Chondrocyte (in vitro differentiated cells): ENCODE data around the gene BTD. TPM values are rescaled to one million over a fixed set of nuclear protein-coding genes. Genes with fewer than 3 reads are reported as not detected.

Source experiments
- DNase-seq: peaks from one replicate; pipeline ENCODE4 v3.0.0; 2021; ENCODE audit warnings: mixed read lengths, low spot score
- H3K27ac Mint-ChIP-seq: one replicate; pipeline ENCODE4 v1.8.0; 2021; ENCODE audit warnings: mild to moderate bottlenecking, moderate library complexity, mixed read lengths; ENCODE audit not compliant: unreplicated experiment
- H3K27me3 Mint-ChIP-seq: 2 replicates; pipeline ENCODE4 v1.8.0; 2021; ENCODE audit warnings: low read depth, mixed read lengths
- H3K36me3 Mint-ChIP-seq: 2 replicates; pipeline ENCODE4 v1.8.0; 2021; ENCODE audit warnings: low read depth, mixed read lengths
- H3K4me1 Mint-ChIP-seq: 2 replicates; pipeline ENCODE4 v1.8.0; 2021; ENCODE audit warnings: low read depth, mild to moderate bottlenecking, mixed read lengths
- H3K4me3 Mint-ChIP-seq: one replicate; pipeline ENCODE4 v1.8.0; 2021; ENCODE audit warnings: mild to moderate bottlenecking, moderate library complexity, mixed read lengths; ENCODE audit not compliant: unreplicated experiment
- H3K9me3 Mint-ChIP-seq: 2 replicates; pipeline ENCODE4 v1.8.0; 2021; ENCODE audit warnings: low read depth, mixed read lengths
- long read RNA-seq: library from polyadenylated mRNA; stranded (forward); transcript quantifications from one replicate; pipeline ENCODE4 v2.0.0, GENCODE V29; 2021
- total RNA-seq: library from RNA; stranded (reverse); gene quantifications from 3 replicates; pipeline ENCODE4 v1.2.1, GENCODE V29; 2021
- TF ChIP-seq, protein P1 (sequence below): fragments of 200-600 bp; sonication (generic); IDR thresholded peaks from 2 replicates; pipeline ENCODE4 v1.5.0; 2021; ENCODE audit warnings: antibody characterized with exemption, mild to moderate bottlenecking, moderate library complexity

Gene BTD, protein sequence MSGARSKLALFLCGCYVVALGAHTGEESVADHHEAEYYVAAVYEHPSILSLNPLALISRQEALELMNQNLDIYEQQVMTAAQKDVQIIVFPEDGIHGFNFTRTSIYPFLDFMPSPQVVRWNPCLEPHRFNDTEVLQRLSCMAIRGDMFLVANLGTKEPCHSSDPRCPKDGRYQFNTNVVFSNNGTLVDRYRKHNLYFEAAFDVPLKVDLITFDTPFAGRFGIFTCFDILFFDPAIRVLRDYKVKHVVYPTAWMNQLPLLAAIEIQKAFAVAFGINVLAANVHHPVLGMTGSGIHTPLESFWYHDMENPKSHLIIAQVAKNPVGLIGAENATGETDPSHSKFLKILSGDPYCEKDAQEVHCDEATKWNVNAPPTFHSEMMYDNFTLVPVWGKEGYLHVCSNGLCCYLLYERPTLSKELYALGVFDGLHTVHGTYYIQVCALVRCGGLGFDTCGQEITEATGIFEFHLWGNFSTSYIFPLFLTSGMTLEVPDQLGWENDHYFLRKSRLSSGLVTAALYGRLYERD
- 19.2 to 25.0 TPM (median 19.8 TPM) in 3 replicates for total RNA-seq
- long read RNA-seq, full-length matches to known transcripts, result 27 of 30 reads
- long read RNA-seq, partial matches to known transcripts, result 1 of 30 reads
- long read RNA-seq, other reads (novel, unspliced or antisense), result 2 of 30 reads

- H3K4me1 Mint-ChIP-seq, result peaks cover 31% of the 10 kb centered on the region
- TF ChIP-seq, protein P1, sequence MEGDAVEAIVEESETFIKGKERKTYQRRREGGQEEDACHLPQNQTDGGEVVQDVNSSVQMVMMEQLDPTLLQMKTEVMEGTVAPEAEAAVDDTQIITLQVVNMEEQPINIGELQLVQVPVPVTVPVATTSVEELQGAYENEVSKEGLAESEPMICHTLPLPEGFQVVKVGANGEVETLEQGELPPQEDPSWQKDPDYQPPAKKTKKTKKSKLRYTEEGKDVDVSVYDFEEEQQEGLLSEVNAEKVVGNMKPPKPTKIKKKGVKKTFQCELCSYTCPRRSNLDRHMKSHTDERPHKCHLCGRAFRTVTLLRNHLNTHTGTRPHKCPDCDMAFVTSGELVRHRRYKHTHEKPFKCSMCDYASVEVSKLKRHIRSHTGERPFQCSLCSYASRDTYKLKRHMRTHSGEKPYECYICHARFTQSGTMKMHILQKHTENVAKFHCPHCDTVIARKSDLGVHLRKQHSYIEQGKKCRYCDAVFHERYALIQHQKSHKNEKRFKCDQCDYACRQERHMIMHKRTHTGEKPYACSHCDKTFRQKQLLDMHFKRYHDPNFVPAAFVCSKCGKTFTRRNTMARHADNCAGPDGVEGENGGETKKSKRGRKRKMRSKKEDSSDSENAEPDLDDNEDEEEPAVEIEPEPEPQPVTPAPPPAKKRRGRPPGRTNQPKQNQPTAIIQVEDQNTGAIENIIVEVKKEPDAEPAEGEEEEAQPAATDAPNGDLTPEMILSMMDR, result peak; percentile 64
Measured at GRCh38 chr3:15601399-15602145, at the start of gene BTD, which contains the start of gene HACL1. Gene BTD, plus strand, starts transcription at chr3:15601745. Its CDS starts 33,695 bp downstream, at chr3:15635440. Gene HACL1, minus strand, starts transcription at chr3:15601569. Its CDS starts 106 bp downstream, at chr3:15601463.

DNA sequence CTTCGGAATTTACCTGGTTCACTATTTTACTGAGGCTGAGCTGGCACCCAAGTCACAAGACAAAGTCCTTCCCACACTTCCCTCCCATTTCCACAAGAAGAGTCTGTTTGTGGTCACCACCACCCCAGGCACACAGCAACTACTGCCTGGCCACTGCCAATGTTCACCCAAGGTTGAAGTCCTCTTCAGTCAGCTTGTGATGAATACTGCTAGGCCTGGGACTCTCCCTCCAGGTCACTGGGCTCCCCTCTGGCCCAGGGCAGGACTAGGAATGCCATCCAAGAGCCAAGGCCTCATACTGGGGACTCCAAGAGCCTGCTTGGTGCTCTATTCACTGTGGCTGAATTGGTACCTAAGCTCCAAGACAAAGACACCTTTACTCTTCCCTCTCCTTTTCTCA lies 49.6 kb upstream of the BTD start:
- TF ChIP-seq, protein P1, result no peak
- DNase-seq, result no peak
- Mint-ChIP-seq H3K4me3 (no peak overlapping the region), H3K36me3 (peaks cover 13% of the 10 kb centered on the region), H3K27me3 (no peaks in the 10 kb centered on the region), H3K4me1 (no peaks in the 10 kb centered on the region), H3K27ac (no peak overlapping the region), H3K9me3 (peaks cover 1% of the 10 kb centered on the region)

More at GRCh38 chr3:15601399-15602145, at the start of gene BTD, which contains the start of gene HACL1:
- Mint-ChIP-seq H3K36me3 (peaks cover 17% of the 10 kb centered on the region), H3K4me3 (peak within 1 kb of the TSS; percentile 98), H3K9me3 (no peaks in the 10 kb centered on the region), H3K27ac (peak within 1 kb of the TSS; percentile 98), H3K27me3 (no peaks in the 10 kb centered on the region)
- peak; percentile 98 for DNase-seq

DNA sequence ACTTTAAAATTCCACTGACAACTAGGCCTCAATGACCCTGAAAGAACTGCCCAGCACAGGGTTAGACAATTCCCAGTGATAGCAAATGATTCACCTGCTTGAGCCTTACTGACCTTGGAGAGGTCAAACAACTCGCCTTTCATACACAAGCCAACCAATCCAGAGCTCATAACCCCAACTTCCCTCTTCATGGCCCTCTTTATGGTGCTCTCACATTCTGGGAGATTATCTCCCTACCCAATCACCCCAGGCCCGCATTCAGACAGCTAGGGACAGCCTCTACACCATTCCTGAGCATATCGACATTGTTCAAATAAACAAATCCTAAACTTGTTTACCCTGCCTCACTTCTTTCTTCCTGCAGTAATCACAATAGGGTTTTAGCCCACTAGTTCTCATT lies 47.8 kb upstream of the BTD start:
- no peaks in the 10 kb centered on the region for H3K9me3 Mint-ChIP-seq
- peaks cover 5% of the 10 kb centered on the region for H3K4me1 Mint-ChIP-seq
- no peak overlapping the region for H3K27ac Mint-ChIP-seq
- TF ChIP-seq, protein P1, result no peak
- peaks cover 11% of the 10 kb centered on the region for H3K36me3 Mint-ChIP-seq
- no peaks in the 10 kb centered on the region for H3K27me3 Mint-ChIP-seq
- no peak for DNase-seq
- H3K4me3 Mint-ChIP-seq, result no peak overlapping the region

- Mint-ChIP-seq H3K9me3 (no peaks in the 10 kb centered on the region), H3K27ac (no peak overlapping the region), H3K4me3 (no peak overlapping the region), H3K27me3 (no peaks in the 10 kb centered on the region), H3K36me3 (peaks cover 3% of the 10 kb centered on the region), H3K4me1 (peaks cover 5% of the 10 kb centered on the region)
- DNase-seq, result no peak
- TF ChIP-seq, protein P1, result no peak
Measured at GRCh38 chr3:15556512-15556911, 45.0 kb upstream of the BTD start.

DNA sequence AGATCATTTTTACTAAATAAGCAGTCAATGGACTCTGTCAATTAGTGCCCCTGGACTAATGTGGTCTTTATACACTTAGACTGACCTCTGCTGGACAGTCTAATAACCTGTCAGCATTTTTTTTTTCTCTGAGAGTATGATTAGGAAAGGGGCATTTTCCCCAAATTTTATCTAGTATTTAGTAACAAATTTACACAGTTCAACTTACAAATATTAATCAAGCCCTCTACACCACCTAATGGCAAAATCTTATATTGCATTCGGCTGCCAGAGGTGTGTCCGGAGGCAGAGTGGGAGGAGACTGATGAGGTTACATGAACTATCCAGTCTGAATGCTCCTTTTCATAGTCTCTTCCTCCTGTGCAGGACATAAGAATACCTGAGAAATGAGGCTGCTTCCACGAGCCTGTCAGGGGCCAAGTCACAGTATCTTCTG lies 44.0 kb upstream of the BTD start:
- Mint-ChIP-seq H3K4me3 (no peak overlapping the region), H3K27me3 (no peaks in the 10 kb centered on the region), H3K27ac (peak overlapping the region; percentile 13), H3K4me1 (peaks cover 5% of the 10 kb centered on the region), H3K36me3 (peaks cover 4% of the 10 kb centered on the region), H3K9me3 (no peaks in the 10 kb centered on the region)
- TF ChIP-seq, protein P1, result peak; percentile 91
- no peak for DNase-seq
